ENCODE data around the gene DUSP18. TPM values are rescaled to one million over a fixed set of nuclear protein-coding genes. Genes with fewer than 3 reads are reported as not detected.

DUSP18 gene
- total and polyA plus RNA-seq, 12 donors: 1.5 to 6.3 (median 2.5) TPM

GRCh38 chr22:30668386-30668710 is 673 bp upstream of the DUSP18 start:
- Histone ChIP-seq H3K27ac (peak overlapping the region in 5 of 10 donors; percentile 54 to 83 (median 68)), H3K4me3 (peak overlapping the region; percentile 54 to 96 (median 86)), H3K36me3 (peaks cover 0 to 13% (median 2%) of the 10 kb centered on the region in 9 donors), H3K9me3 (no peaks in the 10 kb centered on the region), H3K27me3 (peaks cover 0 to 9% (median 0%) of the 10 kb centered on the region in 7 donors), H3K4me1 (peaks cover 0 to 22% (median 16%) of the 10 kb centered on the region in 9 donors)
- no peak for TF ChIP-seq CTCF (IDR thresholded peaks at IDR 0.05)
- intact Hi-C loops (cut with DNase I): no loop called here
- DNase-seq (no peak), ATAC-seq (peak in 2 of 8 donors; percentile 9 to 34)
- 22 to 33% methylated on average over 10 of the region's 10 CpGs for WGBS, 2 donors

GRCh38 chr22:30667107-30667493 is 575 bp downstream of the DUSP18 start:
- DNase-seq (no peak), ATAC-seq (peak in 1 of 8 donors; percentile 2)
- Histone ChIP-seq H3K4me3 (peak overlapping the region; percentile 54 to 96 (median 86)), H3K27me3 (peaks cover 0 to 9% (median 0%) of the 10 kb centered on the region in 7 donors), H3K36me3 (peaks cover 0 to 26% (median 6%) of the 10 kb centered on the region in 9 donors), H3K27ac (peak overlapping the region in 6 of 10 donors; percentile 43 to 83 (median 62)), H3K9me3 (no peaks in the 10 kb centered on the region), H3K4me1 (peaks cover 0 to 22% (median 16%) of the 10 kb centered on the region in 9 donors)
- no peak for TF ChIP-seq CTCF (IDR thresholded peaks at IDR 0.05)
- WGBS, 2 donors: 3% methylated on average over 18 of the region's 18 CpGs
- intact Hi-C loops (cut with DNase I): loop anchor here in 2 of 10 donors (1.0 to 2.0 kb wide), 2 partner anchors 32 kb away; partner anchors contain the start of gene SLC35E4 (in 2 of the 2)

DNA sequence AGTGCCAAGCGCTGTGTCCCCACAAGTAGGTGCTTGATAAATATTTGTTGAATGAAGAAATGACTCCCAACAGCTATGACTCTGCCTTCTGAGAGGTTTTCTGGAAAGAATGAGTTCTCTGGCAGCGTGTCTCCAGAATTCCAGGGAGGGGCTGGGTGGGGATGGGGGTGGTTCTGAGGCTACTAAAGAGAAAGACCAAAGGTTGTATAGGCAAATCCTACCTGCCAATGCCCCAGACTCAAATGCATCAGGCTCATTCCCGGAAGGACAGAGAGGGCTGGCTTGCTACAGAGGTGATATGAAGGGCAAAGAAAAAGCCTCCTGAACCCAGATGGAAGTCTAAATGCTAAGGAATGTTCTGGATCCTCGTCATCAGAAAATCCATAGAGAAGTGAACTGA is 1.9 kb downstream of the DUSP18 start:
- no peaks in the 10 kb centered on the region for H3K9me3 ChIP-seq
- peaks cover 0 to 22% (median 16%) of the 10 kb centered on the region in 9 donors for H3K4me1 ChIP-seq
- peaks cover 0 to 34% (median 6%) of the 10 kb centered on the region in 9 donors for H3K36me3 ChIP-seq
- no peak for ATAC-seq
- H3K27ac ChIP-seq: no peak overlapping the region
- intact Hi-C loops (cut with DNase I): loop anchor here in 1 of 10 donors (2.0 kb wide), 1 partner anchor 31 kb away; the partner anchor contains the start of gene SLC35E4
- H3K27me3 ChIP-seq: peaks cover 0 to 9% (median 0%) of the 10 kb centered on the region in 7 donors
- 92 to 95% methylated on average over 4 of the region's 4 CpGs for WGBS, 2 donors
- H3K4me3 ChIP-seq: no peak overlapping the region
- DNase-seq: no peak
- TF ChIP-seq CTCF (IDR thresholded peaks at IDR 0.05): no peak

DNA sequence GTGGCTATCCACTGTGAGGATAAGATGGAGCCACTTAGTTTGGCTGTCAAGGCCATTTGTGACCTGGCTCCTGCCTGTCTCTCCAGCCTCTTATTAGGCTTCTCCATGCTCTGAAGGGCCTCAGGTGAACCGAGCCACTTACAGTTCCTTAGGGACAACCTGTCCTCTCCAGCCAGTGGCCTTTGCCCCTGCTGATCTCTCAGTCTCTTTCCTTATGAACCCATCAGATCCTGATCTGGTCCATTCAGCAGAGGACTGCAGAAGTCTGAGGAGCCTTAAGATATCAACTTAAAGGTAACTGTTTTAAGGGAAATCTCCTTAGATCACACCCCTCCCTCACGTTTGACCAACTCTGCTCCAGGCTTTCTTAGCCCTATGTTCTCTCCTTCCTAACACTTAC is 2.4 kb downstream of the DUSP18 start:
- peaks cover 0 to 9% (median 0%) of the 10 kb centered on the region in 7 donors for H3K27me3 ChIP-seq
- peaks cover 0 to 22% (median 16%) of the 10 kb centered on the region in 9 donors for H3K4me1 ChIP-seq
- no peak for TF ChIP-seq CTCF (IDR thresholded peaks at IDR 0.05)
- ATAC-seq (no peak), DNase-seq (no peak)
- H3K4me3 ChIP-seq: no peak overlapping the region
- H3K36me3 ChIP-seq: peaks cover 0 to 38% (median 7%) of the 10 kb centered on the region in 9 donors
- no peaks in the 10 kb centered on the region for H3K9me3 ChIP-seq
- intact Hi-C loops (cut with DNase I): no loop called here
- no peak overlapping the region for H3K27ac ChIP-seq
- 90 to 91% methylated on average over 2 of the region's 2 CpGs for WGBS, 2 donors

Measured in heart right ventricle (tissue), 16 donors.